Measurements from ENCODE around the gene CALHM1.
"Not testable (repeated sequence)": the region's sequence is repeated elsewhere in the genome, so short reads cannot be mapped to it uniquely, and the experiment has no call there.

The CALHM1 gene
- 0 to 0.32 (median 0) reads per million in 9 experiments for total RNA-seq

DNA sequence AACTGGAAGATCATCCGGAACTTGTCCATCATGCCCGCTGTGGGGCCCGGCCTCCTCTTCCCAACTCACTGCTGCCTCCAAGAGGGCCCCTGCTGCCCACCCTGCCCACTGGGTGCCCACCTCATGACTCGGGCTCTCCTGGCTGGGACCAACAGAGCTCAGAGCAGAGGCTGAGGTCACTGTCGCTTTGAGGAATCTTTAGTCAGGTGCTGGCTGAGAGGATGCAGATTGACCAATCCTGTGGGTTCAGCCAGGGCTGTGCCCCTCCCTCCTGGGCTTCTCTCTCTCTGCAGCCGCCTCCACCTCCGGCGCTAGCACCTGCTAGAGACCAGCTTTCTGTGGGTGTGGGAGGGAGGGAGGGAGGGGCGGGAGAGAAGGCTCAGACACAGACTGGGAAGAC is at the start of gene CALHM1:
Gene CALHM1, minus strand, starts transcription at position 181 of the 400 bp plus-strand sequence. Its CDS starts 149 bp downstream, at position 32.
- DNase-seq (no peak), ATAC-seq (replicated peaks) (peak; percentile 69)
- Mint-ChIP-seq H3K4me3 (peak within 1 kb of the TSS; percentile 57 to 64), H3K27ac (peak within 1 kb of the TSS; percentile 76 to 80), H3K9me3 (no peaks in the 10 kb centered on the region), H3K36me3 (ENCODE audit: insufficient read depth) (no peaks in the 10 kb centered on the region), H3K27me3 (no peaks in the 10 kb centered on the region), H3K4me1 (ENCODE audit: low read depth in 2 of 2) (peaks cover 18 to 22% of the 10 kb centered on the region in 2 donors)

DNA sequence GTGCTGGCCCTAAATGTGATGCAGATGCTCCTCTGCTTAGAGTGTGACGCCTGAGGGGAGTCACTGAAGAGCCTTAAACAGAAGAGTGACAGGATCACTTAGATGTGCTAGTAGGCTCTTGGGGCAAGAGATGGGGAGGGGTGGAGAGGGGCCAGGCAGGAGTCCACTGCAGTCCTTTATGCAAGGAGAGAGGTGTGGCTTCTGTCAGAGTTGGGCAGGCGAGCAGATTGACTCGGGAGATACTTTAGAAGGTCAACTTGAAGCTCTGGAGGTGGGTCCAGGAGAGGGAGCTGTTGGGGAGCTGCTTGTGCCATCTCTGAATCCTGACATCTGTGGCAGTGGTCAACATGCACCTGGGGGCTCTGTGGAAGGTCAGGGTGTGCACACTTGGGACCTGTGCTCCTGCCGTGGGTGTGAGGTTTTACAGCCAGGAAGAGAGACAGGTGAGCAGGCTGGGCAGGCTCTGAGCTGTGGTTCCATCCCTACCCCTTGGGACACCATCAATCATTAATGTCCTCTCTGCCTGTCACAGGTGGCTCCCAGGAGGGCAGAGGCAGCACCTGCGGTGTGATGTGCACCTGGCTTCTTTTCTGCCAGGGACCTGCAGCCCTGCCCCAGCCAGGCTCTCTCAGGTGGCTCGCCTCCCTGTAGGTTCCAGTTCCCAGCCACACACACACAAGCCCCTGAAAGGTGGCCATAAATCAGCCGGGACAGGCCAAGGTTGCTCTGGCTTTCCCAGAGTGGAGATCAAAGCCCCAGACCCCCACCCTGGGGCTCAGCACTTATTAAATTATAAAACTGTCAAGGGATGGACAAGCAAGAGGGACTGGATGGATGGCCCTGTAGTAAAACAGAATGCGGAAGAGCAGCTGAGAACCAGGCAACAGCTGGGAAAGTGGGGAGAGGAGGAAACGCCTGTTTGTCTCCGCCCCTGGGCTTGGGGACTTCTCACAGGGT is 48.8 kb upstream of the CALHM1 start:
- H3K9me3 Mint-ChIP-seq = no peaks in the 10 kb centered on the region
- DNase-seq = no peak
- no peak overlapping the region for H3K4me3 Mint-ChIP-seq
- H3K27me3 Mint-ChIP-seq = peaks cover 19 to 52% of the 10 kb centered on the region in 2 donors
- peaks cover 15 to 19% of the 10 kb centered on the region in 2 donors for H3K4me1 Mint-ChIP-seq (ENCODE audit: low read depth in 2 of 2)
- peaks cover 2% of the 10 kb centered on the region for H3K36me3 Mint-ChIP-seq (ENCODE audit: insufficient read depth)
- no peak overlapping the region for H3K27ac Mint-ChIP-seq
- no peak for ATAC-seq (replicated peaks)

GRCh38 chr10:103506061-103506460 is 47.4 kb upstream of the CALHM1 start:
- H3K9me3 Mint-ChIP-seq = no peaks in the 10 kb centered on the region
- DNase-seq = no peak
- peaks cover 13 to 60% of the 10 kb centered on the region in 2 donors for H3K27me3 Mint-ChIP-seq
- H3K36me3 Mint-ChIP-seq (ENCODE audit: insufficient read depth) = peaks cover 2% of the 10 kb centered on the region
- peaks cover 15 to 21% of the 10 kb centered on the region in 2 donors for H3K4me1 Mint-ChIP-seq (ENCODE audit: low read depth in 2 of 2)
- H3K27ac Mint-ChIP-seq = no peak overlapping the region
- no peak overlapping the region for H3K4me3 Mint-ChIP-seq
- no peak for ATAC-seq (replicated peaks)

GRCh38 chr10:103504181-103504783 is 45.6 kb upstream of the CALHM1 start:
- Mint-ChIP-seq H3K4me1 (ENCODE audit: low read depth in 2 of 2) (peaks cover 15 to 27% of the 10 kb centered on the region in 2 donors), H3K4me3 (peak overlapping the region; percentile 4), H3K27me3 (peaks cover 21 to 58% of the 10 kb centered on the region in 2 donors), H3K9me3 (no peaks in the 10 kb centered on the region), H3K36me3 (ENCODE audit: insufficient read depth) (peaks cover 5% of the 10 kb centered on the region), H3K27ac (peak overlapping the region; percentile 3 to 33)
- ATAC-seq (replicated peaks) (peak; percentile 93), DNase-seq (peak in 2 of 3 experiments; percentile 17 to 27)

DNA sequence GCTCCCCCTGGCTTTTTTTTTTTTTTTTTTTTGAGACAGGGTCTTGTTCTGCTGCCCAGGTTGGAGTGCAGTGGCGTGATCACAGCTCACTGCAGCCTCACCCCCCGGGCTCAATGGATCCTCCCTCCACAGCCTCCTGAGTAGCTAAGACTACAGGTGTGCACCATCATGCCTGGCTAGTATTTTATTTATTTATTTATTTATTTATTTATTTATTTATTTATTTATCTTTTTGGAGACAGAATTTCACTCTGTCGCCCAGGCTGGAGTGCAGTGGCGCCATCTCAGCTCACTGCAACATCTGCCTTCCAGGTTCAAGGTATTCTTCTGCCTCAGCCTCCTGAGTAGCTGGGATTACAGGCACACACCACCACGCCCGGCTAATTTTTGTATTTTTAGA is 45.1 kb upstream of the CALHM1 start:
- Mint-ChIP-seq H3K27me3 (peaks cover 22 to 61% of the 10 kb centered on the region in 2 donors), H3K4me3 (peak overlapping the region in 1 of 2 donors; percentile 4), H3K27ac (peak overlapping the region; percentile 3 to 86), H3K4me1 (ENCODE audit: low read depth in 2 of 2) (peaks cover 15 to 27% of the 10 kb centered on the region in 2 donors)
- H3K9me3 Mint-ChIP-seq; H3K36me3 Mint-ChIP-seq (ENCODE audit: insufficient read depth); ATAC-seq (replicated peaks); DNase-seq: not testable (repeated sequence)

DNA sequence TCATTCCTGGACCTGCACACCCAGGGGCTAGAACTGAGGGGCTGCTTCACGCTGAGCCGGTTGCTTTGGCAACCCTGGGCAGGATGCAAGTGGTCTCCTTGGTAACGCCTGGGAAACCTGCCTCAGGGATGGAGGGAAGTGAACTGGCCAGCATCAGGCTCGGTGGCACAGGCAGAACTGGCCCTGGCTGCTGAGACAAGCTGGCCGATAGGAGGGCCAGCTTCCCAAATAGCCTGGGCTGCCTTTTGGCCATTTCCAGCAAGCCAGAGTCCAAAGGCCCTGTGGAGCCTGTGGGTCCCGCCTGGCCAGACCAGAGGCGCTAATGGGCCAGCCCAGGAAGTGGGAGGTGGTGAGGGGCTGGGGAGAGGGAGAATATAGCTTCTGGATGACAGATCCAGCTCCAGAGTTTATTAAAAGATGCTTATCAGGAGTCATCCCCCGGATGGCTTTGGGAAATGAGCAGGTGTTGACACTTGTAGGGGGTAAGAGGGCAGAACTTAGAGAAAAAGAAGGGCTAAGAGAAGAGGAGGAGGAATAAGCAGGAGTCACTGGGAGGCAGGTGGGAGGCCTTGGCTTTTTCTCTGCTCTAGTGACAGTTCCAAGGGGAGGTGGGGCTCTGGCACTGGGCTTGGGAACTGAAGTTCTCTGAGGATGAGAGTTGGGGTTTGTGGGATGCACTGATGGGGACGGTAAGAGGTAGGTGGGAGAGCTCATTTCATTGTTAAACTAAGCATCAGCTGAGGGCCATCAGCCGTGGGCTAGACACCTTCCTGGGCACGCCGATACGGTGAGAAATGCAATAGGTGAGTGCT is 44.4 kb upstream of the CALHM1 start:
- H3K4me1 Mint-ChIP-seq (ENCODE audit: low read depth in 2 of 2) = peaks cover 15 to 27% of the 10 kb centered on the region in 2 donors
- H3K27ac Mint-ChIP-seq = peak overlapping the region in 1 of 2 donors; percentile 86
- peaks cover 26 to 59% of the 10 kb centered on the region in 2 donors for H3K27me3 Mint-ChIP-seq
- ATAC-seq (replicated peaks) (no peak), DNase-seq (no peak)
- H3K9me3 Mint-ChIP-seq = no peaks in the 10 kb centered on the region
- peaks cover 5% of the 10 kb centered on the region for H3K36me3 Mint-ChIP-seq (ENCODE audit: insufficient read depth)
- no peak overlapping the region for H3K4me3 Mint-ChIP-seq

DNA sequence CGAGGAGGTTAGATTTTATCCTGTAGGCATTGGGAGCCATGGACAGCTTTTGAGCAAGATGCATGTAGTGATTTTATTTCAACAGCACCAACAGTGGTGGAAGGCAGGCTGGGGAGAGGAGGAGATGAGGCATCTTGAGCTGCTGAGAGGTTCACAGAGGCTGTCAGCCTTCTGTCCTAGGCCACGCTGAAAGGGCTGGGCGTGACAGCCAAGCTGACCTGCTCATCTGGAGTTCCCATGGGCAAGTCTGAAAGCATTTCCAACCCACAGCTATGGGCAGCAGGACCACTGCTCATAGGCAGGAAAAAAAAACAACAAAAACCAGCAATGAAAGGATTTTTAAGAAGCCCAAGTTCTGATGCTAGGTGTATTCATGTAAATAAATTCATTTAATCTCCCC is 42.5 kb upstream of the CALHM1 start:
- peaks cover 15 to 25% of the 10 kb centered on the region in 2 donors for H3K4me1 Mint-ChIP-seq (ENCODE audit: low read depth in 2 of 2)
- H3K27me3 Mint-ChIP-seq = peaks cover 34 to 61% of the 10 kb centered on the region in 2 donors
- no peaks in the 10 kb centered on the region for H3K9me3 Mint-ChIP-seq
- no peak overlapping the region for H3K4me3 Mint-ChIP-seq
- H3K36me3 Mint-ChIP-seq (ENCODE audit: insufficient read depth) = peaks cover 5% of the 10 kb centered on the region
- no peak for ATAC-seq (replicated peaks)
- H3K27ac Mint-ChIP-seq = no peak overlapping the region
- DNase-seq = no peak

DNA sequence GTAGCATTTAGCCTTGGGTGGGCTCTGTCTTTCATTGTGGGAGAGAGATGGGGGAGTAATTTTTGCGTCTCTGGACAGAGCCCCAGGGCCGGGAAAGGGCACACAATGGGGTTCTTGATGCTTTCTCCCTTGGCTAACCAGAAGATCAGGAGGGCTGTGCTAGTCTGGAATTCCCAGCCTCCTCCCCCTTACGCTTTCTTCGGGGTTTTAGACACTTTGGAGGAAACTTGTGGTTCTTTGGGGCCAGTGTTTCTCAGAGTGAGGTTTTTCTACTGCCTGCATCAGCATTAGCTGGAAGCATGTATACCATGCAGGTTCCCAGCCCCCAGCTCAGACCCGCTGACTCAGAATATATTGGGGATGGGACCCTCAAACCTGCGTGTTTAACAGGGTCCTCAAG is 41.8 kb upstream of the CALHM1 start:
- Mint-ChIP-seq H3K9me3 (no peaks in the 10 kb centered on the region), H3K27me3 (peaks cover 40 to 64% of the 10 kb centered on the region in 2 donors), H3K4me3 (no peak overlapping the region), H3K4me1 (ENCODE audit: low read depth in 2 of 2) (peaks cover 15 to 23% of the 10 kb centered on the region in 2 donors), H3K27ac (no peak overlapping the region), H3K36me3 (ENCODE audit: insufficient read depth) (peaks cover 5% of the 10 kb centered on the region)
- ATAC-seq (replicated peaks) = no peak
- DNase-seq = no peak

GRCh38 chr10:103499881-103500280 is 41.2 kb upstream of the CALHM1 start:
- Mint-ChIP-seq H3K9me3 (no peaks in the 10 kb centered on the region), H3K36me3 (ENCODE audit: insufficient read depth) (peaks cover 5% of the 10 kb centered on the region), H3K27me3 (peaks cover 45 to 70% of the 10 kb centered on the region in 2 donors), H3K27ac (no peak overlapping the region), H3K4me3 (no peak overlapping the region), H3K4me1 (ENCODE audit: low read depth in 2 of 2) (peaks cover 15 to 23% of the 10 kb centered on the region in 2 donors)
- ATAC-seq (replicated peaks) (no peak), DNase-seq (no peak)

GRCh38 chr10:103498936-103499638 is 40.4 kb upstream of the CALHM1 start:
- Mint-ChIP-seq H3K36me3 (ENCODE audit: insufficient read depth) (peaks cover 5% of the 10 kb centered on the region), H3K9me3 (no peaks in the 10 kb centered on the region), H3K27ac (no peak overlapping the region), H3K27me3 (peaks cover 45 to 78% of the 10 kb centered on the region in 2 donors), H3K4me3 (no peak overlapping the region), H3K4me1 (ENCODE audit: low read depth in 2 of 2) (peaks cover 7 to 20% of the 10 kb centered on the region in 2 donors)
- ATAC-seq (replicated peaks) (no peak), DNase-seq (no peak)

DNA sequence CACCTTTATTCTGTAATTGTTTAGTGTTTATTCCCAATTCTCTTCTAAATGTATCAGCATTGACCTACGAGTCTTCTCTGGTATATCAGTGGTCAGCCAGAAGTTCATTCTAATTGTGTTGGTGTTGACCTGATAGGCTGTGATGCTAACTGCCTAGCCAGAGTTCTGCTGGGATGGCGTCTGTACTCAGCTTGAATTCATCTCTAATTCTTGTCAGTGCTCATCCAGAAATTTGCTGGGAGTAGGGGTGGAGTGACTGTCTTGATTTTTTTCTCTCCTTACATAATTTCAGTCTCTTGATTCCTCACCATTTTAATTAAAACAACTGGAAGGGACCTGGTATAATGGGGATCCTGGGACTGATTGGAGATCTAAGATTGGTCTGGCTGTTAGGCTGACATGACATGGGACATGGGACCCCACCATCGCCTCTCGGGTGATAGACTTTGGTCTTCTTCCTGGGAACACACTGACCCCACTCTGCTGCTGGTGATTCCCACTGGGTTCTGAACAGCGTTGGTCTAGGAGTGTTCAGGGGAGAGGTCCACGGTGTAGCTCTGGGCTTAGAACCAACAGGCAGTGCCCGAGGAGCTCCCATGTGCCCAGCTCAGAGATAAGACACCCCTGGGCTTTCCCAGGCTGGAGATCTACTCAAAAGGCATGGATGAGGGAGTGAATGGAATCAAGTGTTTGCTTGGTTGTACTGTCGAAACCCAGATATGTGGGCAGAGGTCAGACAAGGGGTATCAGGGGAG is 38.6 kb upstream of the CALHM1 start:
- Mint-ChIP-seq H3K27ac (no peak overlapping the region), H3K36me3 (ENCODE audit: insufficient read depth) (peaks cover 2% of the 10 kb centered on the region), H3K4me3 (no peak overlapping the region), H3K27me3 (peaks cover 50 to 76% of the 10 kb centered on the region in 2 donors), H3K4me1 (ENCODE audit: low read depth in 2 of 2) (peaks cover 4 to 17% of the 10 kb centered on the region in 2 donors), H3K9me3 (no peaks in the 10 kb centered on the region)
- DNase-seq = no peak
- no peak for ATAC-seq (replicated peaks)

- Mint-ChIP-seq H3K27ac (no peak overlapping the region), H3K4me1 (ENCODE audit: low read depth in 2 of 2) (peaks cover 11 to 18% of the 10 kb centered on the region in 2 donors), H3K36me3 (ENCODE audit: insufficient read depth) (peaks cover 5% of the 10 kb centered on the region), H3K9me3 (no peaks in the 10 kb centered on the region), H3K4me3 (peak overlapping the region; percentile 67 to 71), H3K27me3 (peaks cover 47 to 67% of the 10 kb centered on the region in 2 donors)
- ATAC-seq (replicated peaks) (no peak), DNase-seq (no peak)
These were observed 36.6 kb upstream of the CALHM1 start for GRCh38 chr10:103495321-103495720.

Measured in effector memory CD8-positive, alpha-beta T cell (primary cell).